Neural progenitor cell (in vitro differentiated cells): ENCODE measurements around the gene TLE1. TPM values are rescaled to one million over a fixed set of nuclear protein-coding genes. Genes with fewer than 3 reads are reported as not detected.

ENCODE experiments used
- DNase-seq: peaks from one replicate; pipeline ENCODE4 v3.0.0-alpha.2; 2016; ENCODE audit warnings: low spot score
- H2AFZ ChIP-seq: fragments of 200-600 bp; sonication (generic); replicated peaks from 2 replicates; pipeline ENCODE4 v1.6.1; 2016; ENCODE audit warnings: antibody characterized with exemption
- H3F3A ChIP-seq: fragments of 200-600 bp; sonication (generic); 2 replicates; pipeline ENCODE4 v1.6.1; 2016; ENCODE audit warnings: antibody characterized with exemption, low read depth
- H3K27ac ChIP-seq: fragments of 200-600 bp; sonication (generic); 2 replicates; pipeline ENCODE4 v1.5.1; 2016; ENCODE audit warnings: mild to moderate bottlenecking
- H3K27me3 ChIP-seq: fragments of 200-600 bp; sonication (generic); 2 replicates; pipeline ENCODE4 v1.6.1; 2016; ENCODE audit warnings: mild to moderate bottlenecking, moderate library complexity
- H3K36me3 ChIP-seq: fragments of 200-600 bp; sonication (generic); 2 replicates; pipeline ENCODE4 v1.5.1; 2016
- H3K4me1 ChIP-seq: fragments of 200-600 bp; sonication (generic); 2 replicates; pipeline ENCODE4 v1.6.1; 2016; ENCODE audit warnings: mixed run types
- H3K4me2 ChIP-seq: fragments of 200-600 bp; sonication (generic); 2 replicates; pipeline ENCODE4 v1.6.1; 2016
- H3K4me3 ChIP-seq: fragments of 200-600 bp; sonication (generic); 2 replicates; pipeline ENCODE4 v1.5.1; 2016
- H3K79me2 ChIP-seq: fragments of 200-600 bp; sonication (generic); 2 replicates; pipeline ENCODE4 v1.6.1; 2016; ENCODE audit warnings: low read depth
- H3K9ac ChIP-seq: fragments of 200-600 bp; sonication (generic); 2 replicates; pipeline ENCODE4 v1.6.1; 2016
- H3K9me3 ChIP-seq: fragments of 200-600 bp; sonication (generic); 2 replicates; pipeline ENCODE4 v1.5.1; 2016; ENCODE audit warnings: low read depth
- H4K20me1 ChIP-seq: fragments of 200-600 bp; sonication (generic); 2 replicates; pipeline ENCODE4 v1.6.1; 2016; ENCODE audit warnings: low read depth
- H3K27ac Mint-ChIP-seq: 3 replicates; pipeline ENCODE4 v1.8.0; 2021; ENCODE audit warnings: mixed read lengths
- H3K27me3 Mint-ChIP-seq: 2 replicates; pipeline ENCODE4 v1.8.0; 2022; ENCODE audit warnings: low read depth, mild to moderate bottlenecking, inconsistent platforms, moderate library complexity, mixed read lengths; ENCODE audit not compliant: insufficient read depth
- H3K36me3 Mint-ChIP-seq: 3 replicates; pipeline ENCODE4 v1.8.0; 2021; ENCODE audit warnings: mixed read lengths
- H3K4me1 Mint-ChIP-seq: 3 replicates; pipeline ENCODE4 v1.8.0; 2021; ENCODE audit warnings: mixed read lengths
- H3K4me3 Mint-ChIP-seq: 3 replicates; pipeline ENCODE4 v1.8.0; 2021; ENCODE audit warnings: mild to moderate bottlenecking, moderate library complexity, mixed read lengths
- H3K9me3 Mint-ChIP-seq: 3 replicates; pipeline ENCODE4 v1.8.0; 2020; ENCODE audit warnings: mixed read lengths
- EZH2 ChIP-seq: fragments of 200-600 bp; sonication (generic); IDR thresholded peaks from 2 replicates; pipeline ENCODE4 v1.6.1; 2017; ENCODE audit warnings: antibody characterized with exemption, mild to moderate bottlenecking, moderate library complexity
- EZH2phosphoT487 ChIP-seq: fragments of 200-600 bp; sonication (generic); IDR thresholded peaks from 2 replicates; pipeline ENCODE4 v1.6.1; 2017; ENCODE audit warnings: antibody characterized with exemption
- small RNA-seq: library from RNA; depleted of rRNA; stranded (forward); fragments of <200 nt; gene quantifications from one replicate; pipeline ENCODE3, GENCODE V24; 2015
- total RNA-seq: library from RNA; depleted of rRNA; stranded (reverse); fragments of >200 nt; gene quantifications from 2 replicates; pipeline ENCODE4 v1.2.3, GENCODE V29; 2015; ENCODE audit warnings: low replicate concordance
- TF ChIP-seq, protein P1 (sequence below): fragments of 200-600 bp; sonication (generic); IDR thresholded peaks from 2 replicates; pipeline ENCODE4 v1.5.1; 2017; ENCODE audit warnings: antibody characterized with exemption, mild to moderate bottlenecking

TLE1 gene
- total RNA-seq, 1 donor from 2014 or later = 54.7 TPM

DNA sequence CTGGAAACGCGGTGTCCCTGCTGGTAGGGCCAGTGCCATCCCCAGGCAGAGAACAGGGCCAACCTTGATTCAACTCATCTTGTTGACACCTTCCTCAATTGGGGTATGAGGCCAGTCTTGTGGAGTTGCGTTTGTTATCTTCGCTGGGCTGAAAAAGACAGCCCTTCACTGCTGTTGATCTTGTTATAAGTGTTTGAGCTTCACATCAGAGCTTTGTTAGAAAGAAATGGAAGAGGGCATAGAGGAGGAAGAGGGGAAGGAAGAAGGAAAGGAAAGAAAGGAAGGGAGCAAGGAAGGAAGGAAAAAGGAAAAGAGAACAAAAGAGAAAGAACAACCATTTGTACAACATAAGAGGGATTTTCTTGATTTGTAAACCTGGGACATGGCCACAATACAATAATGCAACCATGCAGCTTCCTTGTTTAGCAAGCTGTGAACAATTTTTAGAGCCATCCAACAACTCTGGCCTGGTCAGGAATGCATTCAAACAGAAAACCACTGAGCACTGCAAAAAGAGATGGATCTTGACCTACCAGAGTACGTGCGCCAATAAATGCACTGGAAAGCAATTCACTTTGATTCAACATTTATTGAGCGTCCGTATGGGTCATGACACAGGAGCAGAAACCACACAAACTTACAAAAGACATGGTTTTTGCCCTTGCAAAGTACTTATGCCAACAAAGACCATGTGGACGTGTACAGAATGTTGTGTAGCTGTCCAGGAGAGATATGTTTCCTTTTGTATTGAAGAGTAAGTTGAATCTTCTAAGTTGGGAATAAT, 152.9 kb downstream of the TLE1 start:
- Histone ChIP-seq H3F3A (peaks cover 30% of the 10 kb centered on the region), H3K9me3 (no peaks in the 10 kb centered on the region), H3K4me2 (peak overlapping the region; percentile 50), H3K27ac (peak overlapping the region; percentile 28), H3K9ac (no peak overlapping the region), H3K4me3 (no peak overlapping the region), H3K4me1 (peaks cover 29% of the 10 kb centered on the region), H3K36me3 (no peaks in the 10 kb centered on the region), H3K27me3 (peaks cover 26% of the 10 kb centered on the region), H4K20me1 (peaks cover 11% of the 10 kb centered on the region), H3K79me2 (no peaks in the 10 kb centered on the region), H2AFZ (no peak overlapping the region)
- Mint-ChIP-seq H3K9me3 (peaks cover 3% of the 10 kb centered on the region), H3K4me3 (no peak overlapping the region), H3K27me3 (peaks cover 28% of the 10 kb centered on the region), H3K27ac (no peak overlapping the region), H3K4me1 (peaks cover 25% of the 10 kb centered on the region), H3K36me3 (peaks cover 2% of the 10 kb centered on the region)
- TF ChIP-seq EZH2phosphoT487 (peak; percentile 62), EZH2 (no peak)
- peak; percentile 71 for DNase-seq

DNA sequence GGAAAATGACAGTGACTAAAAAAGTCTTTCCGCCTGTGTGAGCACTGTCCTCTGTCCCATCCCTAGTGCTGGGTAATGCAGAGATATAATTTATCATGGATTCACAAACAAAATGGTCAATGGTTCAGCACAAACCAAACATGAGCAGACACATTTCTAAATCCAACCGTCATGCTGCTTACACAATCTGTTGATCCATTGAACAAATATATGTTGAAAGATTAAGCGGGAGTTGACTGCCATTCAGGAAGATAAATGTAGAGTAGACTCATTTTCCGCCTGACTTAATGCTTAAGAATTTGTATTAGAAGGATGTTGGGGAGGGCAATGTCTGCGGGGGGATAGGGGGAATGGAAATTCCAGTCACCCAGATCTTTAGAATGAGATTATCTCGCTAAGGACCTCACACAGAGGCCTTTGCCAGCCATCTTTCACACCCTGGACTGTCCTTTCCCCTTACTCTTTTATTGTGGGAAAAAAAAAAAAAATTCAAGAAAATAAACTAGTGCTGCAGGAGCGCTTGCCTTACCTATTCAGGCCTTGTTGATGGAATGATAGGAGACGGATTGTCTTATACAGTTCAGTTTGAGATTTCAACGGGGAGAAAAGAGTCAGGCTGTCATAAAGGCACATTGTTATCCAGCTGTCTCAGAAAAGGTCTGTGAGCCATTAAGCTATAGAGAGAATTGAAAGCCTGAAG, 153.7 kb downstream of the TLE1 start:
- no peak overlapping the region for H2AFZ ChIP-seq
- H3F3A ChIP-seq = peaks cover 30% of the 10 kb centered on the region
- TF ChIP-seq EZH2phosphoT487 (peak; percentile 83), EZH2 (no peak)
- no peak overlapping the region for H3K4me3 ChIP-seq
- Mint-ChIP-seq H3K27ac (no peak overlapping the region), H3K9me3 (peaks cover 5% of the 10 kb centered on the region), H3K36me3 (peaks cover 2% of the 10 kb centered on the region), H3K4me1 (peaks cover 25% of the 10 kb centered on the region), H3K27me3 (peaks cover 25% of the 10 kb centered on the region), H3K4me3 (no peak overlapping the region)
- H3K79me2 ChIP-seq = no peaks in the 10 kb centered on the region
- H3K9me3 ChIP-seq = no peaks in the 10 kb centered on the region
- H3K36me3 ChIP-seq = no peaks in the 10 kb centered on the region
- peaks cover 26% of the 10 kb centered on the region for H3K27me3 ChIP-seq
- H3K27ac ChIP-seq = peak overlapping the region; percentile 28
- H3K4me1 ChIP-seq = peaks cover 29% of the 10 kb centered on the region
- H4K20me1 ChIP-seq = peaks cover 11% of the 10 kb centered on the region
- peak; percentile 90 for DNase-seq
- peak overlapping the region; percentile 54 for H3K4me2 ChIP-seq
- no peak overlapping the region for H3K9ac ChIP-seq

DNA sequence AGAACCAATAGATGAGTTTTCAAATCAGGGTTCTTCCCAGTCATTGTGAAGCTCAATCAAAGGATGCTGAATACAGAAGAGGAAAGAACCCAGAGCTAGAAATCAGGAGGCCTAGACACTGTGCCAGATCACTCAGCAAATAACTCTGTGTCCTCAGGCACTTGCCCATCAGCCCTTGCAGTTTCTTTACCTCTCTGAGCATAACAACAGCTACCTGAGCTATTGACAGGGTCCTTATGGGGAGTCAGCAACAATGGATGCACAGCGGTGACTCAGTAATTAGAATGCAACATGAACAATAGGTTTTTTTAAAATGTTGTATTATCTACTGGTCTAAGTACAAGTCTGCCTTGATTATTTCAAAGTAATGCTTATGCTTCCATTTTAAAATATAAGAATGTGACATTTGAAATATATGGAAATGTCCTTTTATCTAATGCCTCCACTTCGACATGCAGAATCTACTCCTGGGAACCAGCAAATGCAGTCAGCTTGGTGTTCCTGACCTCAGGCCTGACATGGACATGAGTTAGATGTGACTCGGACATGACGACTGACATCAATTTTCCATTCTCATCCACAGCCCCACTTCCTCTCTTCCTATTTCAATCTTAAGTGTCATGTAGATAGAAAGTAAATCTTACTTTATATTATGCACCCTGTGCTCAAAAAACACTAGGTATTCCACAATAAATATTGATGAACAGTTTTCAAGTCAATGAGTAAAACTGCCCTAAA, 155.0 kb downstream of the TLE1 start:
- H3K4me2 ChIP-seq = no peak overlapping the region
- peaks cover 26% of the 10 kb centered on the region for H3K27me3 ChIP-seq
- H3K27ac ChIP-seq = no peak overlapping the region
- H4K20me1 ChIP-seq = peaks cover 11% of the 10 kb centered on the region
- no peaks in the 10 kb centered on the region for H3K79me2 ChIP-seq
- TF ChIP-seq EZH2 (no peak), EZH2phosphoT487 (no peak)
- TF ChIP-seq, protein P1, sequence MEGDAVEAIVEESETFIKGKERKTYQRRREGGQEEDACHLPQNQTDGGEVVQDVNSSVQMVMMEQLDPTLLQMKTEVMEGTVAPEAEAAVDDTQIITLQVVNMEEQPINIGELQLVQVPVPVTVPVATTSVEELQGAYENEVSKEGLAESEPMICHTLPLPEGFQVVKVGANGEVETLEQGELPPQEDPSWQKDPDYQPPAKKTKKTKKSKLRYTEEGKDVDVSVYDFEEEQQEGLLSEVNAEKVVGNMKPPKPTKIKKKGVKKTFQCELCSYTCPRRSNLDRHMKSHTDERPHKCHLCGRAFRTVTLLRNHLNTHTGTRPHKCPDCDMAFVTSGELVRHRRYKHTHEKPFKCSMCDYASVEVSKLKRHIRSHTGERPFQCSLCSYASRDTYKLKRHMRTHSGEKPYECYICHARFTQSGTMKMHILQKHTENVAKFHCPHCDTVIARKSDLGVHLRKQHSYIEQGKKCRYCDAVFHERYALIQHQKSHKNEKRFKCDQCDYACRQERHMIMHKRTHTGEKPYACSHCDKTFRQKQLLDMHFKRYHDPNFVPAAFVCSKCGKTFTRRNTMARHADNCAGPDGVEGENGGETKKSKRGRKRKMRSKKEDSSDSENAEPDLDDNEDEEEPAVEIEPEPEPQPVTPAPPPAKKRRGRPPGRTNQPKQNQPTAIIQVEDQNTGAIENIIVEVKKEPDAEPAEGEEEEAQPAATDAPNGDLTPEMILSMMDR = no peak
- no peaks in the 10 kb centered on the region for H3K9me3 ChIP-seq
- H3K9ac ChIP-seq = no peak overlapping the region
- H3K4me1 ChIP-seq = peaks cover 29% of the 10 kb centered on the region
- H3F3A ChIP-seq = peaks cover 30% of the 10 kb centered on the region
- peaks cover 21% of the 10 kb centered on the region for H3K27me3 Mint-ChIP-seq
- H3K4me3 ChIP-seq = no peak overlapping the region
- peaks cover 23% of the 10 kb centered on the region for H3K4me1 Mint-ChIP-seq
- H3K36me3 ChIP-seq = no peaks in the 10 kb centered on the region
- no peak overlapping the region for H3K27ac Mint-ChIP-seq
- peaks cover 2% of the 10 kb centered on the region for H3K36me3 Mint-ChIP-seq
- peak; percentile 17 for DNase-seq
- H3K4me3 Mint-ChIP-seq = peak overlapping the region; percentile 51
- no peak overlapping the region for H2AFZ ChIP-seq
- H3K9me3 Mint-ChIP-seq = peaks cover 5% of the 10 kb centered on the region

Small RNA genes lying within 50 kb of the gene (small RNA-seq; reads per million reads assigned to genes)
- gene RNU6-1035P = not detected

Other genes with a start within 250 kb of the TLE1 start
- gene SPATA31D4, start 238.9 kb upstream of the TLE1 start, total RNA-seq = not detected in 2 replicates